ENCODE data around the gene LHX3. TPM values are rescaled to one million over a fixed set of nuclear protein-coding genes. Genes with fewer than 3 reads are reported as not detected.
"Not testable (repeated sequence)": the region's sequence is repeated elsewhere in the genome, so short reads cannot be mapped to it uniquely, and the experiment has no call there.

LHX3 gene
- total RNA-seq, 1 experiment from 2014 or later: not detected

- in situ Hi-C loops (cut with HindIII; ENCODE audit: low sequenced_read_pairs): no loop called here
- no peak for DNase-seq (ENCODE audit: low spot score)
These were observed 38.1 kb upstream of the LHX3 start for GRCh38 chr9:136242918-136243525.

GRCh38 chr9:136242248-136242647 lies 37.3 kb upstream of the LHX3 start:
- in situ Hi-C loops (cut with HindIII; ENCODE audit: low sequenced_read_pairs): no loop called here
- no peak for DNase-seq (ENCODE audit: low spot score)

- in situ Hi-C loops (cut with HindIII; ENCODE audit: low sequenced_read_pairs): no loop called here
These were observed 36.6 kb upstream of the LHX3 start for GRCh38 chr9:136241542-136241941.

GRCh38 chr9:136240941-136241340 lies 36.0 kb upstream of the LHX3 start:
- in situ Hi-C loops (cut with HindIII; ENCODE audit: low sequenced_read_pairs): no loop called here

More at GRCh38 chr9:136241542-136241941, 36.6 kb upstream of the LHX3 start:
- DNase-seq (ENCODE audit: low spot score): no peak

GRCh38 chr9:136239983-136240330 lies 35.0 kb upstream of the LHX3 start:
- no peak for DNase-seq (ENCODE audit: low spot score)
- in situ Hi-C loops (cut with HindIII; ENCODE audit: low sequenced_read_pairs): no loop called here

More at GRCh38 chr9:136240941-136241340, 36.0 kb upstream of the LHX3 start:
- DNase-seq (ENCODE audit: low spot score): no peak

GRCh38 chr9:136239135-136239982 lies 34.4 kb upstream of the LHX3 start:
- DNase-seq (ENCODE audit: low spot score): peak; percentile 86
- in situ Hi-C loops (cut with HindIII; ENCODE audit: low sequenced_read_pairs): no loop called here

GRCh38 chr9:136238342-136238732 lies 33.4 kb upstream of the LHX3 start:
- DNase-seq (ENCODE audit: low spot score): no peak
- in situ Hi-C loops (cut with HindIII; ENCODE audit: low sequenced_read_pairs): no loop called here

GRCh38 chr9:136237486-136238341 lies 32.8 kb upstream of the LHX3 start:
- DNase-seq (ENCODE audit: low spot score): no peak
- in situ Hi-C loops (cut with HindIII; ENCODE audit: low sequenced_read_pairs): no loop called here

- DNase-seq (ENCODE audit: low spot score); in situ Hi-C loops (cut with HindIII; ENCODE audit: low sequenced_read_pairs): not testable (repeated sequence)
These were observed 31.8 kb upstream of the LHX3 start for GRCh38 chr9:136236471-136237410.

GRCh38 chr9:136235709-136236455 lies 31.0 kb upstream of the LHX3 start:
- in situ Hi-C loops (cut with HindIII; ENCODE audit: low sequenced_read_pairs): no loop called here
- peak; percentile 66 for DNase-seq (ENCODE audit: low spot score)

GRCh38 chr9:136235171-136235570 lies 30.2 kb upstream of the LHX3 start:
- in situ Hi-C loops (cut with HindIII; ENCODE audit: low sequenced_read_pairs): no loop called here

GRCh38 chr9:136234597-136234996 lies 29.7 kb upstream of the LHX3 start:
- in situ Hi-C loops (cut with HindIII; ENCODE audit: low sequenced_read_pairs): no loop called here
- no peak for DNase-seq (ENCODE audit: low spot score)

More at GRCh38 chr9:136235171-136235570, 30.2 kb upstream of the LHX3 start:
- DNase-seq (ENCODE audit: low spot score): no peak

GRCh38 chr9:136233868-136234267 lies 28.9 kb upstream of the LHX3 start:
- in situ Hi-C loops (cut with HindIII; ENCODE audit: low sequenced_read_pairs): no loop called here
- DNase-seq (ENCODE audit: low spot score): no peak

GRCh38 chr9:136233411-136233810 lies 28.5 kb upstream of the LHX3 start:
- in situ Hi-C loops (cut with HindIII; ENCODE audit: low sequenced_read_pairs): no loop called here
- DNase-seq (ENCODE audit: low spot score): no peak

GRCh38 chr9:136232969-136233368 lies 28.0 kb upstream of the LHX3 start:
- in situ Hi-C loops (cut with HindIII; ENCODE audit: low sequenced_read_pairs): no loop called here
- DNase-seq (ENCODE audit: low spot score): no peak

GRCh38 chr9:136231478-136232297 lies 26.8 kb upstream of the LHX3 start:
- in situ Hi-C loops (cut with HindIII; ENCODE audit: low sequenced_read_pairs): no loop called here
- no peak for DNase-seq (ENCODE audit: low spot score)

- in situ Hi-C loops (cut with HindIII; ENCODE audit: low sequenced_read_pairs): no loop called here
These were observed 25.8 kb upstream of the LHX3 start for GRCh38 chr9:136230773-136231172.

More at GRCh38 chr9:136230773-136231172, 25.8 kb upstream of the LHX3 start:
- no peak for DNase-seq (ENCODE audit: low spot score)

Data from G401 (cell line).